Stomach (tissue), 4 donors: ENCODE measurements around the gene FAS.

Experiments used
- POLR2A ChIP-seq, 4 donors: fragments of 450-650 bp; IDR thresholded peaks; one replicate each; pipeline ENCODE4 v1.6.1; 2016; ENCODE audit warnings: antibody characterized with exemption in 4 of 4, control low read depth in 2 of 4, mild to moderate bottlenecking in 1 of 4, moderate library complexity in 1 of 4
- POLR2AphosphoS5 ChIP-seq, 3 donors: sonication (generic); formaldehyde crosslinking; IDR thresholded peaks; one replicate each; pipeline ENCODE4 v1.6.1; 2016; ENCODE audit warnings: antibody characterized with exemption in 3 of 3
- TF ChIP-seq, protein P1 (sequence below), 7 experiments: fragments of 450-650 bp in 4 of 7; fragments of 200-600 bp in 3 of 7; sonication (generic) in 3 of 7; IDR thresholded peaks; one replicate each; pipeline ENCODE4 v1.5.1; 2016 to 2019; ENCODE audit warnings: antibody characterized with exemption in 7 of 7, control low read depth in 2 of 7, mild to moderate bottlenecking in 1 of 7

DNA sequence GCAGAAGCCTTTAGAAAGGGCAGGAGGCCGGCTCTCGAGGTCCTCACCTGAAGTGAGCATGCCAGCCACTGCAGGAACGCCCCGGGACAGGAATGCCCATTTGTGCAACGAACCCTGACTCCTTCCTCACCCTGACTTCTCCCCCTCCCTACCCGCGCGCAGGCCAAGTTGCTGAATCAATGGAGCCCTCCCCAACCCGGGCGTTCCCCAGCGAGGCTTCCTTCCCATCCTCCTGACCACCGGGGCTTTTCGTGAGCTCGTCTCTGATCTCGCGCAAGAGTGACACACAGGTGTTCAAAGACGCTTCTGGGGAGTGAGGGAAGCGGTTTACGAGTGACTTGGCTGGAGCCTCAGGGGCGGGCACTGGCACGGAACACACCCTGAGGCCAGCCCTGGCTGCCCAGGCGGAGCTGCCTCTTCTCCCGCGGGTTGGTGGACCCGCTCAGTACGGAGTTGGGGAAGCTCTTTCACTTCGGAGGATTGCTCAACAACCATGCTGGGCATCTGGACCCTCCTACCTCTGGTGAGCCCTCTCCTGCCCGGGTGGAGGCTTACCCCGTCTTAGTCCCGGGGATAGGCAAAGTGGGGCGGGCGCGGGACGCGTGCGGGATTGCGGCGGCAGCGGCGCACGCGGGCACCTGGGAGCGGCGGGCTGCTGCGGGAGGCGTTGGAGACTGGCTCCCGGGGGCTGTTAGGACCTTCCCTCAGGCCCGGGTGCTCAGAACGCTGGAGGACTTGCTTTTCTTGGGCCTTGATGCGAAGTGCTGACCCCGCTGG, at the start of gene FAS:
- TF ChIP-seq, protein P1, sequence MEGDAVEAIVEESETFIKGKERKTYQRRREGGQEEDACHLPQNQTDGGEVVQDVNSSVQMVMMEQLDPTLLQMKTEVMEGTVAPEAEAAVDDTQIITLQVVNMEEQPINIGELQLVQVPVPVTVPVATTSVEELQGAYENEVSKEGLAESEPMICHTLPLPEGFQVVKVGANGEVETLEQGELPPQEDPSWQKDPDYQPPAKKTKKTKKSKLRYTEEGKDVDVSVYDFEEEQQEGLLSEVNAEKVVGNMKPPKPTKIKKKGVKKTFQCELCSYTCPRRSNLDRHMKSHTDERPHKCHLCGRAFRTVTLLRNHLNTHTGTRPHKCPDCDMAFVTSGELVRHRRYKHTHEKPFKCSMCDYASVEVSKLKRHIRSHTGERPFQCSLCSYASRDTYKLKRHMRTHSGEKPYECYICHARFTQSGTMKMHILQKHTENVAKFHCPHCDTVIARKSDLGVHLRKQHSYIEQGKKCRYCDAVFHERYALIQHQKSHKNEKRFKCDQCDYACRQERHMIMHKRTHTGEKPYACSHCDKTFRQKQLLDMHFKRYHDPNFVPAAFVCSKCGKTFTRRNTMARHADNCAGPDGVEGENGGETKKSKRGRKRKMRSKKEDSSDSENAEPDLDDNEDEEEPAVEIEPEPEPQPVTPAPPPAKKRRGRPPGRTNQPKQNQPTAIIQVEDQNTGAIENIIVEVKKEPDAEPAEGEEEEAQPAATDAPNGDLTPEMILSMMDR (IDR thresholded peaks at IDR 0.05): no peak
- TF ChIP-seq POLR2A (IDR thresholded peaks at IDR 0.05) (peak in 1 of 4 donors; percentile 29), POLR2AphosphoS5 (IDR thresholded peaks at IDR 0.05) (peak in 2 of 3 donors; percentile 53 to 54)
